ENCODE measurements around the gene DGCR6. TPM values are rescaled to one million over a fixed set of nuclear protein-coding genes. Genes with fewer than 3 reads are reported as not detected.
"Not testable (repeated sequence)": the region's sequence is repeated elsewhere in the genome, so short reads cannot be mapped to it uniquely, and the experiment has no call there.

Gene DGCR6
- polyA plus RNA-seq, 4 donors, result 8.0 to 12.2 (median 10.1) TPM

- not testable (repeated sequence) for DNase-seq (ENCODE audit: low read depth in 4 of 4, low spot score in 2 of 4)
These were observed 53.1 kb downstream of the DGCR6 start for GRCh38 chr22:18959266-18959665.

DNA sequence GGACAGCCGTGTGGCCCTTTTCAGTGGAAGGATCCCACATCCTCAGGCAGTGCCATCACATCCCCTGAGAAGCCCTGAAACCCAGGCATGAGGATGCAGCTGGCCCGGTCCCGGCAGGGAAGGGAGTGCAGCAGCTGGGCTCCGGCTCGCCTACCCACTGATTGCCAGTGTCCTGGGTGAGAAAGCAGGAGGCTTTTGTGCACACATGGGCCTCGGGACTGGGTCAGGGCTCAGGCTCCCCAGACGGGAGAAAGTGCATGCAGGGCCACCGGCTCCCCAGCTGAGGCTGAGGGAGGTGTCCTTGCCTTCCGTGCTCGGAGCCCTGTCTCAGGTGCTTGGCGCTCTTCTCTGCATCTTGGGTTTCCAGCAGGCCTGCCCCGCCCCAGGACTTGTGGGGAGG lies 53.6 kb downstream of the DGCR6 start:
- DNase-seq (ENCODE audit: low read depth in 4 of 4, low spot score in 2 of 4), result not testable (repeated sequence)

GRCh38 chr22:18960166-18960820 lies 54.2 kb downstream of the DGCR6 start:
- not testable (repeated sequence) for DNase-seq (ENCODE audit: low read depth in 4 of 4, low spot score in 2 of 4)

DNA sequence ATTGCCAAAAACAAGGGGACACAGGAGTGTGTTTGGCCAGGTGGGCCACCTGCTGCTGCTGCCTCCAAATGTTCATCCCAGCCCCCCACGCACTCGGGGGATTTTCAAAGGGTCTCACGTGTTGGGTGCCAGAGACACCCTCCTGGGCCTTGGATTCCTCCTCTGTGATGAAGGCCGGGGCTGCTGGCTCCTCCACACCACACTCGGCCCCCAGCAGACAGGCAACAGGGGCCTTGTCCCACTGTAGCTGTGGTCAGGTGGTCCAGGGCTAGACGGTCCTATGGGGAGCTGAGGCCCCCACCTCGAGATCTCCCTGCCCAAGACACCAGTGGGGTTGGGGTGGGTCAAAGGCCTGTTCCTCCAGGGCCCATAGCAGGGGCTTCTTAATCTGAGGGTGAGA lies 55.1 kb downstream of the DGCR6 start:
- not testable (repeated sequence) for DNase-seq (ENCODE audit: low read depth in 4 of 4, low spot score in 2 of 4)

Other genes starting within 250 kb of the DGCR6 start
- 10 to 100 TPM; 10.4 to 27.0 (median 18.6) TPM for gene PRODH, start 30.0 kb downstream of the DGCR6 start, polyA plus RNA-seq (ENCODE audit: insufficient read length in 4 of 4)
- 10 to 100 TPM; 70.7 to 96.4 (median 79.8) TPM for gene DGCR2, start 216.1 kb downstream of the DGCR6 start, polyA plus RNA-seq (ENCODE audit: insufficient read length in 4 of 4)
- gene TSSK2, start 225.0 kb downstream of the DGCR6 start, polyA plus RNA-seq (ENCODE audit: insufficient read length in 4 of 4), result not detected
- gene ESS2, start 238.3 kb downstream of the DGCR6 start, polyA plus RNA-seq (ENCODE audit: insufficient read length in 4 of 4), result 10 to 100 TPM; 13.1 to 18.4 (median 16.6) TPM
- not detected for gene GSC2, start 244.0 kb downstream of the DGCR6 start, polyA plus RNA-seq (ENCODE audit: insufficient read length in 4 of 4)